ENCODE measurements around the gene NCKAP5.

NCKAP5 gene

GRCh38 chr2:133192028-133192427 is 376.2 kb downstream of the NCKAP5 start:
- DNase-seq = no peak

- no peak for DNase-seq
These were observed 391.1 kb downstream of the NCKAP5 start for GRCh38 chr2:133177196-133177595.

DNA sequence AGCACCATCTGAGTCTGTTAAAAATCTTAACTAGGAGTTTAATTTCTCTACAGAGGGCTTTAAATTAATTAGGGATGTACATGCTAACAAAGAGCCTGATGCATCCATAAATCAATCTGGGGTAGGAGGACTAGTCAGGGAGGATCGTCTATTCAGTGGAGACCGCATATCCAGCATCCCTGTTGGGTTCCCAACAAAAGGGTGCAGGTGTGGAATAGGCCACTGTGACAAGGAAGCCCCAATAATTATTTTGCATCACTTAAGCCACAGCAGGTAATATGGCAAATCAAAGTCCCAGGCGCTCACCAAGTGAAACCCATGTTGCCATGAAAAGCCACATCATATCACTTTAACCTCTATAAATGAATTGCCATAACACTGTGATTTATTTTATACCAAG is 392.3 kb downstream of the NCKAP5 start:
- no peak for DNase-seq

- DNase-seq = no peak
These were observed 395.0 kb downstream of the NCKAP5 start for GRCh38 chr2:133173224-133173623.

DNA sequence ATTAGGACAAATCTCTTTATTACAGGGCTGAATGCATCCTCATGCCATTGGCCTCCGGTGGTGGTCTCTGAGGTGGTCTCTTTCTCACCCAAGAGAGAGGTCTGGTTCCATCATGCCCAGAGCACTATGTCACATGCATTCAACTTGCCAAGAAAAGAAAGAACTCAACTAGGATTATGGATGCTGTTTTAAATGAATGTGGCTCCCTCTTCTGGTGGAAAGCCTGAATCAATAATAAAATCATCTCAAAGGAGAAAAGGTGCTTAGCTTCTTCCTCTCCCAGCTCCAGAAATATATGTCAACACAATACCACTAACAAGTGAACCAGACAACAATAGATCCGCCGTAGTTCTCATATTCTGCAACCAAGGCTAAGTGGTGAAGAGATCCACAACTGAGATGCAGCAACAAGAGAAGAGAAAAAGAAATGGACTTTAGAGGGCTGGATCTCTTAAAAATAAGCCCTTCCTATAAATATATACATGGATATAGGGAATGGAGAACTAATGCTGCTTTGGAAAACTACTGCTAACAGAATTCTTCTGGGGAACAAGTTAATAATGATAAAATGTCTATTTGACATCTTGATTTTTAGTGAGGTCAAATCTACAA is 396.8 kb downstream of the NCKAP5 start:
- DNase-seq = peak; percentile 54

DNA sequence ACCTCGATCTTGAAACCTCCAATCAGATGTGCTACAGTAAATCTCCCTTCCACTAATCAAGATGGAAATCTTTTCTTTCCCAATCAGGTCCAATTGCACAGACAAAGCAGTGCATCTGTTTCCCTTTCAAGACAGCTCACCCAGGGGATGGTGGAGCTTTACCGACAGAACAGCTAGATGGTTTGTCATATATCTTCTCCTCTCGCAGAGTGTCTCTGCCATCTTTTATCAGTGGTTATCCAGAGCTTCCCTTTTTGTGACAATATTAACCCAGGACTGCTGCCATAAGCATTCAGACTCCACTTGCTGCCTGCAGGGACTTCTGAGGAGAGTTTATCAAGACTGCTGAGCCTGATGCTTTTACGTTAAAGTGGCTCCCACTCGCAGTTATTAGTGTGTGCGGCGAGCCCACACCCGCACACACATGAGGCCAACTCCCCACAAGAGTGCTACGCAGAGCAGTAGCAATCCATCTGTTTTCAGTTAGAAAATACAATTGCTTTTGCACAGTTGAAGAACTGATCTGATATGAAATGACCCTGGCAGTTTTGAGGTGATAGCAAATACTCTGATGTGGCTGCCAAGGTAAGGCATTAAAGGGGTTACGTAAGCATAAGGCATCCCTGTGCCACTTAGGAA is 398.9 kb downstream of the NCKAP5 start:
- no peak for DNase-seq

- no peak for DNase-seq
These were observed 400.3 kb downstream of the NCKAP5 start for GRCh38 chr2:133167990-133168389.

DNA sequence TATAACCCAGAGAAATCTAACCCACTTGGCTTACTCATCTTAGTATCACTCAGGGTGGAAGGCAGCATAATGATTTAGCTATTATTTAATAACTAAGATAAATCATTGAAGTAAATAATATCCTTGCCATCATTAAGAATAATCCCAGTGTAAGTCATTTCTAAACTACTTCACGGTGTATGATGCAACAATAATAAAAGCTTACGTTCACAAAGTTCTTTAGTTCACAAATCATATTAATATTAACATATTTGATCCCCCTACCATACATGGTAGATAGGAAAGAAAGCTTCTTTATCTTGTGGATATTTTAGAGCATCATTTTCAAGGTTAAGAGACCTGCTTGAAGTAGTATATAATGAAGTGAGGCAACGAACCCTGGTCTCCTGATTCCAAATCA is 401.0 kb downstream of the NCKAP5 start:
- DNase-seq = no peak

- no peak for DNase-seq
These were observed 402.2 kb downstream of the NCKAP5 start for GRCh38 chr2:133166031-133166430.

DNA sequence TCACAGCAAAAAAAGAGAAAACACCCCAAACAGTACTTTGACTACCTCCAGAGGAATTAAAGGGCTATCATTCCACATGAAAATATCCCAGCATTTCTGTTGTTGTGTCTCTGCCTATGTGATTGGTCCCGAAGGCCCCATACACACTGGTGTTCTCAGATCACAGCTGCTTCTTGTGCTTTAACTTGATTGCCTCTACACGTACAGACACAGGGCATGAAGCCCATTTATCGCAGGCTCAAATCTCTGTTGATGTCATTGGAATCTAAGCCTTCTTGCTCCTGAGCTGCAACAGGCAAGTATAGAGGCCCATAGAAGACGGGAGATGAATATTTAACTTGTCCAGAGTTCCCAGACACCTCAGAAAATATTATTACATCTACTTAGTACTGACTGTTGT is 405.2 kb downstream of the NCKAP5 start:
- no peak for DNase-seq

DNA sequence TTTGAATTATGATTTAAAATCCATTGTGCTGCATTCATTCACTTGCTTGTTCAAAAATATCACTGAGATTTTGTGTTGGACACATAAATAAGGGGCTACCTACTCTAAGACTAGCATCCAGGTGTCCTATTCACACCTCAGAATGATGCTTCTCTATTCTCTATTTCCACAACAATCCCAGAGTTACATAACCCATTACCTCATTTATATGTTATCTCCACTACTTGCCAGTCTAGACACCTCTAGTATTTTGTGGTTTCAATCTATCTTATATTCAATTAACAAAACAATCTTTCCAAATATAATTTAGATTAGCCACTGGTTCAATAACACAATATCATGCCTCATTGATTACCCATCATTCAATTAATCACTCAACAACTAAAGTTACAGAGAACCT is 409.8 kb downstream of the NCKAP5 start:
- no peak for DNase-seq

GRCh38 chr2:133158024-133158423 is 410.2 kb downstream of the NCKAP5 start:
- no peak for DNase-seq

GRCh38 chr2:133157141-133157540 is 411.1 kb downstream of the NCKAP5 start:
- no peak for DNase-seq

DNA sequence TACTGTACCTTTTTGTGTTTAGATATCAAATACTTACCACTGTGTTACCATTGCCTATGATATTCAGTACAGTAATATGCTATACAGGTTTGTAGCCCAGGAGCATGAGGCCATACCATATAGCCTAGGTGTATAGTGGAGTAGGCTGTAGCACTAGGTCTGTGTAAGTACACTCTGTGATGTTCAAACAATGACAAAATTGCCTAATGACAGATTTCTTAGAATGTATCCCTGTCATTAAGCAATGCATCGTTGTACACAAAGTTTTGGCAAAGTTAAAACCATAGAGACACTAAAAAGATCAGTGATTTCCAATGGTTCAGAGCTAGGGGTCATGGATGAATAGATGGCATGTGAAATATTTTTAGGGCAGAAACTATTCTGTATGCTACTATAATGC is 415.5 kb downstream of the NCKAP5 start:
- no peak for DNase-seq

DNA sequence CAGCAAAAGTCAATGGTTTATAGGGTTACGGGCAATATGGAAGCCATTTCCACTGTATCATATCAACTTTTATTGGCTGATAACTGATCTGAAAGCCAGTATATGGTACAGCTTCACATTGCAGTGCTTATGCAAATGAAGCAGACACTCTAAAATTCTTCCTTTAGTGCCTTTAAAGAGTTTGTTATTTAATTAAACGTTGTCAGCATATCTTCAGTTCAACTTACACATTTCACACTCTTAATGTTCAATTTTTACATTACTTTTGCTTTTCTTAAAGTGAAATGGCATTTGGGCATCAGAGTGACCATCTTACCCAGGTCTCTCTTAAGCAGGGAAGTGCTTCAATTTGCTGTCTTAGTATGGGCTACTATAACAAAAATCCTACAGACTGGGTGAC is 420.1 kb downstream of the NCKAP5 start:
- DNase-seq = no peak

- no peak for DNase-seq
These were observed 421.4 kb downstream of the NCKAP5 start for GRCh38 chr2:133146893-133147292.

DNA sequence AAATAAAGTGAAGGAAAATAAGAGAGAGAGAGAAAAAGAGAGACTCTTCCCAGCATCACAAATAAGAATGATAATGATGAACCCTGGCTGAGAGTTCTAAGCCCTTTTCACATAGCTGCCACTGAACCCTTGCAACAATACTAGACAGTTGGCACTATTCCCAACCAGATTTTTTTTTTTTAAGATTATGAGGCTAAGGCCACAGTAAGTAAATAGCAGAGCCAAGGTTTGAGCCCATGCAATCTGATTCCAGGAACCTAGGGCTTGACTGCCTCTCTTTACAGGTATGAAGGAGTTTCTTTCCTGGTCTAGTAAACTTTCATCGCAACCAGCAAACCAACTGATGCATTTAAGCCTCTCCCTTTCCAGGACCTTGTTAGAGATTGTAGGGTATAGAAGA is 424.6 kb downstream of the NCKAP5 start:
- no peak for DNase-seq

DNA sequence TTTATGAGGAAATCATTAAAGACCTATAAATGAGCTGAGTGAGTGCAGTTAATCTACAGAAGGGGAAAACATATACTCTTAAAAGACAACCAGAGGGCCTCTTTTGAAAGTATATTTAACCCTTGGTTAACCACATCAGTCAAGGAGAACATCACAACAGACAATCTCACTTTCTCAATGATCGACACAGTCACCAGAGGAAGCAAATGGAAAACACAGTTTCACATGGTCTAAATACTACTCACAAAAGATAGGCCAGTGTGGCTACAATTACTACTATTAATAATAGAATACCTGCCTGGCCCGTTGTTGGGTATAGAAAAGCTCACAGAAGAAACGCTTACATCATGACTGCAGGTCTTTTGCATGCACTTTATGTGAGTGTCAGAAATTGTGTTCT is 426.2 kb downstream of the NCKAP5 start:
- DNase-seq = no peak

- DNase-seq = no peak
These were observed 427.6 kb downstream of the NCKAP5 start for GRCh38 chr2:133140620-133141019.

DNA sequence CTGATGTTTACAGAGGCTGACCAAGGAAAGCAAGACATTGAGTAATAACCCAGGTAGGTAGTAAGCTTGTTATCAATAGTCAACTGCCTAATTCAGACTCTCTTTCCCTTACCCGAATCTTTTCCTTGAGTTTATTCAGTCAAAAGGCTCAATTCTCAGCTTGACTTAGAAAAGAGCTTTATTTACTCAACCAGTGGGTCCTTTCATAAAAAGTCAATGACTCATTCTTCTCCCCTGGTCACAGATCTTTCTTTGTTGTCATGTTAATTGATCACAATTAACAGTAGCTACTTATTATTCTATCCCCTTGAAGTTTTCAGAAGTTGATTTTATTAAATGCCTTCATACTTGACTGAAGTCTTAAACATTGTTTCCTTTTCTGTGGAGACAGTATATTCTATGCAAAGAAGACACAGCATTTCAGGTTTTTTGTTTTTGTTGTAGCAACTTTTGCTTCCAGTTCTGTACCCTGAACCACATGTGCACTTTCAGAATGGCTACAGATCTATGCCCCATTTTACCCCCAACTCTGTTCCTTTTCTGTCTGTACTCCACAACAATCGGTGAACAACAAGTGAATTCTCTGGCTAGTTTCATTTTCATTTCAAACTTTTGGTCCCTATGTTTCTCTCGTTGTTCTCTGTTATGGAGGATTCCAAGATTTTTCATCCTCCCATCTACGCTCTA is 428.3 kb downstream of the NCKAP5 start:
- no peak for DNase-seq

GRCh38 chr2:133138693-133139092 is 429.6 kb downstream of the NCKAP5 start:
- DNase-seq = no peak

- no peak for DNase-seq
These were observed 433.1 kb downstream of the NCKAP5 start for GRCh38 chr2:133135035-133135654.

DNA sequence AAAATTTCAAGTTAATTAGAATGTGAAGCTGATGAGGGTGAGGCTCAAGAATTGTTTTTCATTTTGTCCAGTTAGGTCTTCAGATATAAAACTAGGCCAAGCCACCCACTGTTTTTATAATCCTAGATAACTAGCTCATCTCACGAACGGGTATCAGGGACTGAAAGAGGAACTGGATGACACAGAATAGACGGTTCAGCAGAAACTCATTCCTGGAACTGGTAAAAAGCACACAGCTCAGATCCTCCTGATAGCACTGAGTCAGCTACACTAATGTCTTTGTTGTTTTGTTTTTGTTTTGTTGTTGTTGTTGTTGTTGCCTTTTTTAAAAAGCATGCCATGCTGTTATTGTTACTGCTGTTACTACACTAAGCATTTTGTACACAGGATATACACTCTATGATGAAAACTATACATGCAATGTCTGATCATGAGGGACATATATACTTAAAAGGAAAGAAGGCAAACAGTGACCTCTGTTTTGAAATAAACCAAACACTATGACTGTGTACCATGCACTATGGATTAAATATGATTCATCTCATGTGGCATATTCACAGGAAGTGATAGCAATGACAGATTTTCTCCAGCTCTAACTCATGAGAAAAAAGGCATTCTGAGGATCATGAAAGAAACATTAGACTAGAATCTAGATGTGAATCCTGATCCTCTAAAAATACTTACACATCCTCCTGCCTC is 437.6 kb downstream of the NCKAP5 start:
- no peak for DNase-seq
